NCI-H2029 treated with DMSO at 0.1 percent for 48 hours (cell line): ENCODE data around the gene EFR3B.
"Not testable (repeated sequence)": the region's sequence is repeated elsewhere in the genome, so short reads cannot be mapped to it uniquely, and the experiment has no call there.

Experiments used
- DNase-seq: peaks from one replicate; lab custom pipeline; 2025; lab: John Stamatoyannopoulos, UW

Gene EFR3B

GRCh38 chr2:25041928-25042320 is at the start of gene EFR3B:
Gene EFR3B, plus strand, starts transcription at chr2:25042076. Its CDS starts 237 bp downstream, at chr2:25042313.
- DNase-seq: peak; percentile 65

GRCh38 chr2:24993406-24994145 is 48.3 kb upstream of the EFR3B start:
- DNase-seq: no peak

DNA sequence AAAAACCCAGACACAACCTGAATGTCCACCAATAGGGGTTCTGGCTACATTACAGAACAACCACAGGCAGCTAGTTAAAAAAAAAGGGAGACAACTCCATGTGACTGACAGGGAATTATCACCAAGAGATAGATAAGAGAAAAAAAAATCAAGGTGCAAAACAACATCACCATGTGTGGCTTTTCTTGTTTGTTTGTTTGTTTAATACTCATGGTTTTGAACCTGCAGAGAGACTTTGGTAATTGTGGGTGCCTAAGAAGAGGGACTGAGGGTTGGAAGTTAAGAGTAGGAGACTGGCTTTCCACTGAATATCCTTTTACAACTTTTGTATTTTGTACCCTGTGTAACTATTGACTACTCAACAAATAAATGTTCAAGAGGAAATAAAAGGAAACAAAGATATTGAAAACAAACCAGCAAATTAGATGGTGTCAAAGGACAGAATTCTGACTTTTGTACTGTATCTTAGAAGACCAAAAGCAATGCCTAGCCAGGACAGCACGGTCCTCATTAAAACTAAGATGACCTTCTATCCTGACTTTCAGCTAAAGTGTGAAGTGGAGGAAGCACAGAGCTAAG is 47.6 kb upstream of the EFR3B start:
- DNase-seq: no peak

- not testable (repeated sequence) for DNase-seq
Measured at GRCh38 chr2:24999097-24999496, 42.8 kb upstream of the EFR3B start.

DNA sequence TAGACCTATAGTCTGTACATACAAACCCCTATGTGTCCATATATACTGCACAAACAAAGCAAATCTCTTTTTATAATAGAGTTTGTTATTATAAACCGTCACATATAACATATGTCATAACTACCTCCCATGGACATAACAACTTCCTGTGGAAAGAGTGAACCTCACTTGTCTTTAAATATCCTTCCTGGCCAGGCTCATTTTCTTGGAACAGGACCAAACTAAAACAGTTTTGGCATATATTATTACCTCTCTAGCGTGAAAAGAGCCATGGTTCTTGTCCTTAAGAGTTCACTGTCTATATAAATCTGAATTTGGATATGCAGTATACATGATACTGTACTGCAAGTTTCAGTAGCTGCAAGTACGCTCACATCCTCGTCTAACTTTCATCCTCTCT is 41.8 kb upstream of the EFR3B start:
- DNase-seq: no peak

GRCh38 chr2:25000503-25001324 is 41.2 kb upstream of the EFR3B start:
- no peak for DNase-seq

DNA sequence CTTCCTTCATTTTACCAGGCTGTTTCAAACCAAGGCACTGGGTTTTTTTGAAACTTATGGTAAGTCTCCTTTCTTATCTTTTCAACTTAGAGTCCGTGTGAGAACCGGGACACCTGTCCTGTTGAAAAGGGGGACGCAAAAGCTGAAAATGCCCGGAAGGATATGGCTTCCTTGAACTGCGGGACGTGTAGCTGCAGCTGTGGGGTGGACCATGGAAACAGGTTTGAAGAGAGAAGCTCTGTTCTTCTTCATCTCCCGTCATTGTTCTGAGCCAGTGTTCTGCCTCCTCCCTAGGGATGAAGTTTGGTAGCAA is 40.6 kb upstream of the EFR3B start:
- DNase-seq: no peak

DNA sequence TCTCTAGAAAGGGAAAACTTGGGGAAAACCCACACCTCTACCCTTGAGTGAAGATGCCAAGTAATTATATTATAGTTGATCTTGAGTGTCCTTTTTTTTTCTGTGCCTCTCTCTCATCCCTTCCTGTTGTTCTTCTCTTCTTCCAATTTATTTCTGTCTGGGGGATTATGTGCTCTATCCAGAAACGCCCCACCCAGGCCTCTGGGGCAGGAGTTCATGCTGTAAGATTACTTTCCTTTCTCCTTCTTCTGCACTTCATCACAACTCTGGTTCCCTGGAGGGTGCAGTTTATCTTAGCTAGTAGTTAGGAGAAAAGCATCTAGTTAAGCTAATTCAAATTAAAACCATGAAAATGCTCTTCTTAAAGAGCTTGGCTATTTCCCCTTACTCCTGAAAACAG is 39.8 kb upstream of the EFR3B start:
- no peak for DNase-seq

- no peak for DNase-seq
Measured at GRCh38 chr2:25009954-25010353, 31.9 kb upstream of the EFR3B start.

DNA sequence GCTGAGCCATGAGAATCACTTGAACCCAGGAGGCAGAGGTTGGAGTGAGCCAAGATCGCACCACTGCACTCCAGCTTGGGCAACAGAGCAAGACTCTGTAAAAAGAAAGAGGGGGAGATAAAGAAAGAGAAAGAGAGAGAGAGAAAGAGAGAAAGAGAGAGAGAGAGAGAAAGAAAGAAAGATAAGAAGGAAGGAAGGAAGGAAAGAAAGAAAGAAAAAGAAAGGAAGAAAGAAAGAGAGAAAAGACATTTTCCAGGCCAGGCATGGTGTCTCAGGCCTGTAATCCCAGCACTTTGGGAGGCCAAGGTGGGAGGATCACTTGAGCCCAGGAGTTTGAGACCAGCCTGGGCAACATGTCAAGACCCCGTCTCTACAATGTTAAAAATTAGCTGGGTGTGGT is 30.5 kb upstream of the EFR3B start:
- DNase-seq: not testable (repeated sequence)

DNA sequence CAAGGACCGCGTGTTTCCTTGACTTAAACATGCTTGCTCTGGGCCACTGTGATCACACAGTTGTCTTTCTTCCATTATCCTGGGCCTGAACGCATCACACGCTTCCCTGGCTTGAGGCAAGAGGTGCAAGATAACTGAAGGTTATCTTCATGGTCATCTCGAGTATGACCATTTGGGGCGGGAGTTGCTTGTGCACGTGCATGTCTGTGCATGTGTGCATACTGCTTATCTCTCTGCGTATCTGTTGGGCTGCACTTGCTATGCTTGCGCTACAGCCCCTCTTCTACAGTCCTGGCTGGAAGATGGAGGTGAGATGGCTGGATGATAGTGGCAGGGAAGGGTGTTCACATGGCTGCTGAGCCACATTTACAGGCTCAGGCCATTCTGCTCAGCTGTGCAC is 27.2 kb upstream of the EFR3B start:
- DNase-seq: no peak

DNA sequence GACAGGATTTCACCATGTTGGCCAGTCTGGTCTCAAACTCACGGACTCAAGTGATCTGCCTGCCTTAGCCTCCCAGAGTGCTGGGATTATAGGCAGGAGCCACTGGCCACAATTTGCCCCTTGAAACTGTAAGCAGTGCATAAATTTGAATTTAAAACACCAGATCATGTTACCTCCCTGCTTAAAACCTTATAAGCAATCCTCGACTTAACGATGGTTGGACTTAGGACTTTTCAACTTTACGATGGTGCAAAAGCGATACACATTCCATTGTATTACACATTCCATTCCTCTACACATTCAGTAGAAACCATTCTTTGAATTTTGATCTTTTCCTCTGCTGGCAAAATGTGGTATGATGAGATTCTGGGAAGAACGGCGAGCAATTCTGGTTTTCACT is 23.2 kb upstream of the EFR3B start:
- DNase-seq: no peak

- no peak for DNase-seq
Measured at GRCh38 chr2:25021791-25022362, 20.0 kb upstream of the EFR3B start.

- no peak for DNase-seq
Measured at GRCh38 chr2:25023333-25023732, 18.5 kb upstream of the EFR3B start.

DNA sequence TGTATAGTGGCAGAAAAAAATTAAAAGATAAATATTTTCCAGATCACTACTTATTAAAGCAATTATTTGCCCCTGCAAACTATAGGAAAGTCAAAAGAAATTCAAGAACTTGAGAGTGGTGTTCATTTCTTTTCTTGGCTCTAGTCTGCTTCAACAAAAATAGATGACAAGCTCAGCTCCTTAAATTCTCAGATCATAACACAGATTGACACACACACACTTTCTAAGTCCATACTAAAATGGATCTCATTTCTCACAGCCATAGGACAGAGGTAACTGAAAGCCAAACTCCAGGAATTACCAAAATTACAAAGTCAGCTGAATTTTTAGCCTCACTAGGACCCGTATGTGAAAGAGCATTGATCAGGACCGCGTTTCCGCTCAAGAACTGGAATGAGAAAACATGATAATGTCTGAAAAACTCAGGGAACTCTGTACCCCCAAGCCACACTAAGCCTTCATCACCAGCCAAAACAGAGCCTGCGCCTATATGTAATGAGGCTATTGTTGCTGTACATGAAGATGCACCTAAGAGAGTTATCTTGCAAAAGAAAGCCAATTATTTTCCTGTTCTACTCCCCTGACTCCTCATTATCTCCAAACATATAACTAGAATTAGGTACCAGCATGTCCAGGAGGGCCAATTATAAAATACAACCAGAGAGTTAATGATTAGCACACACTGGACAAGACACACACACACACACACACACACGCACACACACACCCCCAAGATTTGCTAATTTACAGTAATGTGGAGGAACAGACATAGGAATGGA is 16.5 kb upstream of the EFR3B start:
- DNase-seq: no peak

DNA sequence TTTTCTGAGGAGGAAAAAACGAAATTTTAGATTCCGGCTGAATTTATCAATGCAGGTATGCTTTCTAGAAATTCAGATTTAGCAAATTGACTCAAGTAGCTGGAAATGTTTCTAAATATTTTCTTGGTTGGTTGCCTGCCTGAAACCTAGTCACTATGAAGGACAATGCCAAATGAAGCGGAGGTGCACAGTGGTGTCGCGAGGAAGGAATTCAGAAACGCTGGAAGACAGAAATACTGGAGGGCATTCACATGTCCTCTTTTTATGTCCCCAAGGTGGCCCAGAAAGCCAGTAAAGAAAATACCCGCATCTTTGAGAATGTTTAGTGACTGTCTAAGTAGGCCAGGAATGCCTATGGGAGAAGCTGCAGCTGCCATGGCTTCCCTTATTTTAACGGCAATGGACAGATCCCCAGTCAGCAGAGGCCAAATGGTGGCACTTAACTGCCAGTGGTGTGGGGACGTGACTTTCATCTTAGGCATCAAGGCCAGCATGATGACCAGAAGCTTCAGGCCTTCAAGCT is 15.8 kb upstream of the EFR3B start:
- no peak for DNase-seq

- no peak for DNase-seq
Measured at GRCh38 chr2:25029183-25029554, 12.7 kb upstream of the EFR3B start.

- no peak for DNase-seq
Measured at GRCh38 chr2:25030702-25031101, 11.2 kb upstream of the EFR3B start.

DNA sequence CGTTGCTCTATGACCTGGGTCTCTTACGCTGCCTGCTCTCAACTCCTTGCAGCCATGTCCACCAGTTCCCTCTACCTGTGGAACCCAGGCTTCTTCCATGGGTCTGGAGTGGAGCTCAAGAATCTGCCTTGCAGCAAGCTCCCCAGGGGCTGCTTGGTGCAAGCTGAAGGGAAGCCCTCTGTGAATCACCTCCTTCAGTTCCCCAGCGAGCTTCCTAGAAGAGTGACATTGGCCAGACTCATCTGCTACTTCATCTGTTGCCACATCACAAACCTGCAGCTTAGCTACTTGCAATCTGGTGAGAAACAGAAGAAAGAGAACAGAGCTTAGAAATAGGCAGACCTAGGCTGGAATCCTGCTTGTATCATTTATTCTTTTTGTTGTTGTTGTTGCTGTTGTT is 9.8 kb upstream of the EFR3B start:
- no peak for DNase-seq

DNA sequence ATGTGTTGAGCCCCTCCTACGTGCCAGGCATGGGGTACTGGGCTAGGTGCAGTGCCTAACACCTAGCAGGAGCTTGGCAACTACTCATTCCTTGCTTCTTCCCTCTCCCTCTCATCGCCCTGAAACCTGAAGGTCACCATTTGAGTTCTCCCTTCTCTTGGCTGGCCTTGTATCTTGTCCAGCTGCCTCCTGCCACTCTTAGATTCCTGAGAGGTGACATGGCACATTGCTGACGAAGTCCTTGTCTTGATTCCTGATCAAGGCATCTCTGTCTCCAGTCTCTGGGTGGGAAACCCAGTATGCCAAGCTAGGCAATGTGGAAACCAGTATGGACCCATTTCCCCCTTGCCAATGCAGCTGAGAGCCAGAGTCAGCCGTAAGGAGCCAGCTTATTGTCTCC is 9.0 kb upstream of the EFR3B start:
- no peak for DNase-seq

GRCh38 chr2:25034081-25034480 is 7.8 kb upstream of the EFR3B start:
- no peak for DNase-seq
